GM12864 (cell line): Measurements from ENCODE around the gene PADI1.

Experiments
- DNase-seq: peaks from one replicate; pipeline ENCODE4 v3.0.0-alpha.2; 2011; ENCODE audit warnings: low read depth
- H3K4me3 ChIP-seq: 2 replicates; pipeline ENCODE4 v1.5.1; 2011; ENCODE audit warnings: mild to moderate bottlenecking, low read depth, low read length, control low read depth
- CTCF ChIP-seq: IDR thresholded peaks from 2 replicates; pipeline ENCODE4 v1.5.1; 2011; ENCODE audit warnings: low read depth, mild to moderate bottlenecking, moderate library complexity, low read length, control low read depth, inconsistent platforms; ENCODE audit errors: missing control alignments

Gene PADI1

GRCh38 chr1:17260264-17260663, 55.3 kb downstream of the PADI1 start:
- TF ChIP-seq CTCF = no peak
- no peak overlapping the region for H3K4me3 ChIP-seq
- DNase-seq = no peak

- no peak for TF ChIP-seq CTCF
- no peak for DNase-seq
- H3K4me3 ChIP-seq = no peak overlapping the region
Observed at GRCh38 chr1:17260738-17261137, 55.8 kb downstream of the PADI1 start.

- no peak for DNase-seq
- H3K4me3 ChIP-seq = no peak overlapping the region
- TF ChIP-seq CTCF = no peak
Observed at GRCh38 chr1:17263936-17264335, 59.0 kb downstream of the PADI1 start.

GRCh38 chr1:17264470-17264869, 59.5 kb downstream of the PADI1 start:
- no peak for TF ChIP-seq CTCF
- DNase-seq = no peak
- no peak overlapping the region for H3K4me3 ChIP-seq

GRCh38 chr1:17265162-17265561, 60.2 kb downstream of the PADI1 start:
- no peak for DNase-seq
- TF ChIP-seq CTCF = no peak
- no peak overlapping the region for H3K4me3 ChIP-seq

- no peak for DNase-seq
- TF ChIP-seq CTCF = no peak
- H3K4me3 ChIP-seq = no peak overlapping the region
Observed at GRCh38 chr1:17265950-17266349, 61.0 kb downstream of the PADI1 start.

- H3K4me3 ChIP-seq = no peak overlapping the region
- TF ChIP-seq CTCF = no peak
- no peak for DNase-seq
Observed at GRCh38 chr1:17270891-17271765, 66.2 kb downstream of the PADI1 start.
